ENCODE measurements around the gene IL12B.
"Not testable (repeated sequence)": the region's sequence is repeated elsewhere in the genome, so short reads cannot be mapped to it uniquely, and the experiment has no call there.

The IL12B gene

DNA sequence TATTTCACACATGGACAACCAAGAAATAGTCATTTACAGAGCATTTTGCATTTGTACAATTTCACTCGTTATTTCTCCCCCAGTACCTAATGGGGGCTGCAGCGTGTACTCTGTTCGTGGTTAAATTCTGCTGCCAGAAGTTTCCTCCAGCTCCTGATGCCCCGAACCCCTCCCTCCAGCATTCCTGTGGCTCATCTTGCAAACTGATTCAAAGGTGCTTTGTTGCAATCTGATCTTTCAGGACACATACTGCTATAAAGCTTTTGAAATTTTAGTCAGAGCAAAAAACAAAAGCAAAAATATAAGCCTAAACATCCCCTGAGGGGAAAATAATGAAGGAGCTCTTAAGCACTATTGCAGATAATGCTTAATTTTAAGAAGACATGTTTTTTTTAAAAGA lies 39.5 kb downstream of the IL12B start:
- DNase-seq: no peak

DNA sequence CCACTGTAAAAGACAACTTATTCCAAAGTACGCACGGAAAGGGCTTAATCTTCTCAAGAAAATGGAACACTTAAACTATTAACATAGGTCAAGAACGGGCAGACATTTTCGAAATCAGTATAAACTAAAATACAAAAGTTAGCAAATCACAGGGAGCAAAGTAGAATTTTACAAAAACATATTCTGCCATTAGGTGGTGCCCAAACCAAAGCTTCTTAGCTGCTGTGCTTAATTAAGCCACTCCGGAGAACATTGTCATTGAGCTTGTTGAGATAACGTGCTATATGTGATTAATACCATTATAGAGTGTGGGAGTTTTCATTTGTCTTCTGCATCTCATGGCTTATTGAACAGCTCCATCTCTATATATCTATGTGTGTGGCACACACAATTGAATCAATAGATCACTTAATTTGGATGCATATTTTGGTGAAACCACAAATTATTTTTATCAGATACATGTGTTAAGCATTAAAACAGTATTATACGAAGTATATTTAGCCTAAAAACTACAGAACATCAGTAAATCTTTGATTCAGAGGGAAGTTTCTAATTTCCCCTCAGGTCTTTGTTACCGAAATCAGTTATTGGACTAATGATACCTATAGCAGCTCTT lies 43.8 kb downstream of the IL12B start:
- DNase-seq: no peak

DNA sequence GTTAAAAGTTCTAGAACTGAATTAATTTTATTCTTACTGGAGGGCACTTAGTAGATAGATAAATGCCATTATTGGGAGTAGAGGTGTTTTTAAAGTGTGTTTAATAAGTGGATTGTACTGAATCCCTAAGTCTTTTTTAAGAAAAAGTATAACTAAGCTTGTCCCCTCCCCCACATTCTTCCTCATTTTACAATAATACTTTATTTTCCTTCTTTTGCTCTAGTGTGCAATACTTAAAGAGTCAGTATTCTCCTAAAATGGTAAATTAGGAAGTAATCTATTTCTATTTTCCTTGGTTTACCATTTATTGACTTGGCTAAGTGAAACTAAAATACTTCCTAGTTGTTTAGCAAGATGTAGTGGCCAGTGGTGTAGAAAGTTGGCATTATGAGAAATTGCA lies 55.6 kb downstream of the IL12B start:
- no peak for DNase-seq

DNA sequence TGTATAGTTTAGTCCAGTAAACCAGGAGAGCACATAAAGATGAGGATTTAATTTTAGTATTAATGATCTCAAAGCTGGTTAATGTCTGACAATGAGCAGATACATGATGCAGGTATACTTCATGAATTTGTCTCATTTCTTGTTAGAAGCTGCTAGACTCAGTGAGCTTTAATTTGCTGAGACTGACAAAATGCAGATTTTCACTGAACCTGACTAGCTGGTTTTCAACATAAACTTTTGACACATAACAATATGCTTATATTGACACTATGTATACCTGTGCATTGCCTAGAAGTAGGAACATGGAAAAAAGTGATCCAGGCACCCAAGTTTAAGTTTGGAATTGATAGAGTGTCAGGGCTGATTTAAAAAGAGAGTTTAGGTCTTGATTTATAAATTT lies 56.4 kb downstream of the IL12B start:
- no peak for DNase-seq

DNA sequence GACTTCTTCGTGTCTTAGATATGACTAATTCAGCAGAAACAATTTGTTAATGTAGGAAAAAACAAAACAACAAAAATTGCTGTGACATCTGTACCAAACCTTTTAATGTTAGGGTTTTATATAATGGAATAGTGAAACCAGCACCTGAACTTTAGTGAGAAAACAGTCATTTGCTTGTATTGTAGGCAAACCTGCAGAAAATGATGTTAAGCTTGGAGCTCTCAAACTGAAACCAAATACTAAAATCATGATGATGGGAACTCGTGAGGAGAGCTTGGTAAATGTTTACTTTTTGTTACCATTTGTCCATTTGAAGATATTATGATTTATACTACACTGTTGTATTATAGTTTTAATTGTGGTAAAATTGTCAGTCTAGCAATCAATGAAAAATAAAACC lies 60.6 kb downstream of the IL12B start:
- DNase-seq: no peak

DNA sequence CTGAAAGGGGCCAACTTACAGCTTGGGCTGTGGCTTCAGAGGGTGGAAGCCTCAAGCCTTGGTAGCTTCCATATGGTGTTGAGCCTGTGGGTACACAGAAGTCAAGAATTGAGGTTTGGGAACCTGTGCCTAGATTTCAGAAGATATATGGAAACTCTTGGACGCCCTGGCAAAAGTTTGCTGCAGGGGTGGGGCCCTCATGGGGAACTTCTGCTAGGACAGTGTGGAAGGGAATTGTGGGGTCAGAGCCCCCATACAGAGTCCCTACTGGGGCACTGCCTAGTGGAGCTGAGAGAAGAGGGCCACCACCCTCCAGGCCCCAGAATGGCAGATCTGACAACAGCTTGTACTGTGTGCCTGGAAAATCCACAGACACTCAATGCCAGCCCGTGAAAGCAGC lies 63.5 kb downstream of the IL12B start:
- DNase-seq: not testable (repeated sequence)

Measured in T1000 (cell line).